ENCODE results near the gene MAP3K8. TPM values are rescaled to one million over a fixed set of nuclear protein-coding genes. Genes with fewer than 3 reads are reported as not detected.

MAP3K8 gene
- total RNA-seq, 2 donors from 2014 or later: 10.2 to 11.7 TPM

GRCh38 chr10:30432622-30433305, 1.2 kb upstream of the MAP3K8 start:
- Mint-ChIP-seq H3K27ac (peak overlapping the region; percentile 97), H3K4me3 (peak overlapping the region; percentile 88), H3K36me3 (ENCODE audit: low read depth) (peaks cover 5% of the 10 kb centered on the region), H3K4me1 (peaks cover 31% of the 10 kb centered on the region), H3K9me3 (no peaks in the 10 kb centered on the region), H3K27me3 (ENCODE audit: insufficient read depth) (peaks cover 10% of the 10 kb centered on the region)
- H3K9ac ChIP-seq (ENCODE audit: extremely low read depth, low read length, poor library complexity, severe bottlenecking): peak overlapping the region; percentile 92
- TF ChIP-seq CTCF (conservative IDR thresholded peaks at IDR 0.05): no peak
- no peaks in the 10 kb centered on the region for H3K27me3 ChIP-seq (ENCODE audit: control insufficient read depth, insufficient read depth, low read length, poor library complexity, severe bottlenecking)
- DNase-seq: no peak
- peak overlapping the region; percentile 98 for H3K27ac ChIP-seq (ENCODE audit: low read depth, low read length)
- H3K4me3 ChIP-seq (ENCODE audit: low read length): peak overlapping the region; percentile 91
- no peaks in the 10 kb centered on the region for H3K9me3 ChIP-seq (ENCODE audit: control insufficient read depth, low read length)
- WGBS, 2 experiments (ENCODE audit: insufficient coverage in 1 of 2, insufficient read length in 1 of 2): 41 to 49% methylated on average over 13 to 35 of the region's 35 CpGs
- H3K4me1 ChIP-seq (ENCODE audit: control insufficient read depth, insufficient read depth, low read length): peaks cover 6% of the 10 kb centered on the region
- peaks cover 9% of the 10 kb centered on the region for H3K36me3 ChIP-seq (ENCODE audit: control insufficient read depth, insufficient read depth, low read length)

- peaks cover 13% of the 10 kb centered on the region for H3K36me3 ChIP-seq (ENCODE audit: control insufficient read depth, insufficient read depth, low read length)
- 0 to 1% methylated on average over 13 to 32 of the region's 32 CpGs for WGBS, 2 experiments (ENCODE audit: insufficient coverage in 1 of 2, insufficient read length in 1 of 2)
- H3K27ac ChIP-seq (ENCODE audit: low read depth, low read length): peak overlapping the region; percentile 98
- no peaks in the 10 kb centered on the region for H3K27me3 ChIP-seq (ENCODE audit: control insufficient read depth, insufficient read depth, low read length, poor library complexity, severe bottlenecking)
- peak overlapping the region; percentile 92 for H3K9ac ChIP-seq (ENCODE audit: extremely low read depth, low read length, poor library complexity, severe bottlenecking)
- H3K9me3 ChIP-seq (ENCODE audit: control insufficient read depth, low read length): no peaks in the 10 kb centered on the region
- H3K4me1 ChIP-seq (ENCODE audit: control insufficient read depth, insufficient read depth, low read length): peaks cover 10% of the 10 kb centered on the region
- DNase-seq: peak; percentile 92
- Mint-ChIP-seq H3K27ac (peak overlapping the region; percentile 97), H3K36me3 (ENCODE audit: low read depth) (peaks cover 5% of the 10 kb centered on the region), H3K9me3 (no peaks in the 10 kb centered on the region), H3K27me3 (ENCODE audit: insufficient read depth) (peaks cover 10% of the 10 kb centered on the region), H3K4me3 (peak overlapping the region; percentile 88), H3K4me1 (peaks cover 37% of the 10 kb centered on the region)
- peak overlapping the region; percentile 91 for H3K4me3 ChIP-seq (ENCODE audit: low read length)
- no peak for TF ChIP-seq CTCF (conservative IDR thresholded peaks at IDR 0.05)
Measured at GRCh38 chr10:30433306-30433729, 666 bp upstream of the MAP3K8 start.

GRCh38 chr10:30434273-30435072, 489 bp downstream of the MAP3K8 start:
- peaks cover 24% of the 10 kb centered on the region for H3K36me3 ChIP-seq (ENCODE audit: control insufficient read depth, insufficient read depth, low read length)
- Mint-ChIP-seq H3K27ac (peak overlapping the region; percentile 97), H3K4me3 (peak overlapping the region; percentile 88), H3K4me1 (peaks cover 40% of the 10 kb centered on the region), H3K9me3 (no peaks in the 10 kb centered on the region), H3K36me3 (ENCODE audit: low read depth) (peaks cover 11% of the 10 kb centered on the region), H3K27me3 (ENCODE audit: insufficient read depth) (peaks cover 10% of the 10 kb centered on the region)
- 0 to 1% methylated on average over 17 to 56 of the region's 56 CpGs for WGBS, 2 experiments (ENCODE audit: insufficient coverage in 1 of 2, insufficient read length in 1 of 2)
- H3K9ac ChIP-seq (ENCODE audit: extremely low read depth, low read length, poor library complexity, severe bottlenecking): peak overlapping the region; percentile 92
- H3K4me1 ChIP-seq (ENCODE audit: control insufficient read depth, insufficient read depth, low read length): peaks cover 10% of the 10 kb centered on the region
- H3K9me3 ChIP-seq (ENCODE audit: control insufficient read depth, low read length): no peaks in the 10 kb centered on the region
- peak overlapping the region; percentile 98 for H3K27ac ChIP-seq (ENCODE audit: low read depth, low read length)
- peak; percentile 90 for DNase-seq
- no peaks in the 10 kb centered on the region for H3K27me3 ChIP-seq (ENCODE audit: control insufficient read depth, insufficient read depth, low read length, poor library complexity, severe bottlenecking)
- H3K4me3 ChIP-seq (ENCODE audit: low read length): peak overlapping the region; percentile 91
- no peak for TF ChIP-seq CTCF (conservative IDR thresholded peaks at IDR 0.05)
